Caco-2 (cell line): Measurements from ENCODE around the gene AGAP1. TPM values are rescaled to one million over a fixed set of nuclear protein-coding genes. Genes with fewer than 3 reads are reported as not detected.

Experiments used
- BruUV-seq: library from RNA; stranded (reverse); fragments of 400-500 nt; replicated peaks from 2 replicates; lab custom pipeline; 2021; lab: Mats Ljungman, UMichigan
- CTCF ChIA-PET: fragments of 300-600 bp; sonication (Branson Sonifier 250); formaldehyde crosslinking; loops from one replicate; lab custom pipeline; 2022; ENCODE audit warnings: antibody characterized with exemption; lab: Charles Lee
- POLR2A ChIA-PET: fragments of 300-600 bp; sonication (Branson Sonifier 250); formaldehyde crosslinking; loops from one replicate; lab custom pipeline; 2022; ENCODE audit warnings: antibody characterized with exemption; lab: Charles Lee
- DNase-seq, 2 experiments: peaks; one replicate each; pipeline versions ENCODE4 v3.0.0 to v3.0.0-alpha.2; 2020 to 2022
- H3K27me3 ChIP-seq: replicated peaks from 2 replicates; pipeline ENCODE4 v1.6.0; 2011; ENCODE audit warnings: low read length; ENCODE audit not compliant: control insufficient read depth, insufficient read depth
- H3K36me3 ChIP-seq: 2 replicates; pipeline ENCODE4 v1.5.1; 2011; ENCODE audit warnings: low read length; ENCODE audit not compliant: control insufficient read depth, insufficient read depth
- H3K4me1 ChIP-seq: fragments of 250-450 bp; sonication (Bioruptor Pico); 2 replicates; pipeline ENCODE4 v1.5.1; 2020; ENCODE audit warnings: mild to moderate bottlenecking
- H3K4me3 ChIP-seq: 2 replicates; pipeline ENCODE4 v1.5.1; 2011; ENCODE audit warnings: low read depth, mild to moderate bottlenecking, control low read depth, low read length
- H3K9me3 ChIP-seq: fragments of 250-450 bp; sonication (Bioruptor Pico); 2 replicates; pipeline ENCODE4 v1.5.1; 2020; ENCODE audit warnings: mild to moderate bottlenecking, moderate library complexity
- H3K27ac Mint-ChIP-seq: one replicate; pipeline ENCODE4 v1.8.0; 2022; ENCODE audit warnings: mixed read lengths; ENCODE audit not compliant: unreplicated experiment
- H3K27me3 Mint-ChIP-seq: one replicate; pipeline ENCODE4 v1.8.0; 2022; ENCODE audit warnings: mixed read lengths; ENCODE audit not compliant: insufficient read depth, unreplicated experiment
- H3K36me3 Mint-ChIP-seq: one replicate; pipeline ENCODE4 v1.8.0; 2022; ENCODE audit warnings: mild to moderate bottlenecking, mixed read lengths; ENCODE audit not compliant: insufficient read depth, unreplicated experiment
- H3K4me1 Mint-ChIP-seq: one replicate; pipeline ENCODE4 v1.8.0; 2022; ENCODE audit warnings: low read depth, mixed read lengths; ENCODE audit not compliant: unreplicated experiment
- H3K4me3 Mint-ChIP-seq: one replicate; pipeline ENCODE4 v1.8.0; 2022; ENCODE audit warnings: mild to moderate bottlenecking, moderate library complexity, mixed read lengths; ENCODE audit not compliant: unreplicated experiment
- H3K9me3 Mint-ChIP-seq: one replicate; pipeline ENCODE4 v1.8.0; 2022; ENCODE audit warnings: mixed read lengths; ENCODE audit not compliant: unreplicated experiment
- intact Hi-C: fragments of 100-400 bp; cut with micrococcal nuclease; formaldehyde crosslinking; loops from one replicate; pipeline ENCODE4 v1.10.0; 2022; ENCODE audit not compliant: unreplicated experiment
- total RNA-seq: library from RNA; stranded (reverse); gene quantifications from 2 replicates; pipeline ENCODE4 v1.2.3, GENCODE V29; 2022
- TF ChIP-seq, protein P1 (sequence below), 2 experiments: fragments of 200-600 bp in 1 of 2; IDR thresholded peaks; 1 replicate in 1 of 2; 2 replicates in 1 of 2; pipeline versions ENCODE4 v1.5.1 to v1.8.0; 2011 to 2022; ENCODE audit warnings: antibody characterized with exemption in 1 of 2, control low read depth in 1 of 2, inconsistent platforms in 1 of 2, low read depth in 1 of 2, low read length in 1 of 2, mild to moderate bottlenecking in 1 of 2, moderate library complexity in 1 of 2; ENCODE audit not compliant: insufficient read depth in 1 of 2, severe bottlenecking in 1 of 2, unreplicated experiment in 1 of 2

AGAP1 gene
- total RNA-seq, 1 experiment from 2014 or later, result 41.7 TPM

DNA sequence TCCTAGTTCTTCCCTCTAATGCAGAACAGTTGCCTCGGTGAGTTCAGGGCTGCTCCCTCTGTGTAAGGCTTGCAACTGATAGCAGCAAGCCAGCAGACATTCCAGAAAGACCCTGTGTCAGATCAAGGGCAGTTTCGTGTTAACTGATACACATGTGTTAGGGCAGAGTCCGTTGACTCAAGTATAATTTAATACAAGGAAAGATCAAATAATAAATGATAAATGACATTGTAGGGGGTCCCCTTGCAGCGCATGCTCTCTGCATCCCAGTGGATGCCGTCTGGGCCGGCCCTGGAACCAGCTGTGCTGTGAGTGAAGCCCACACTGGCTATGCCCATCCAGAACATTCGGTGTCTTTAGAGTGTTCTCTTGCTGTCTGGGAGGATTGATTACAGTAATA is 180.3 kb downstream of the AGAP1 start:
- no peaks in the 10 kb centered on the region for H3K27me3 ChIP-seq

DNA sequence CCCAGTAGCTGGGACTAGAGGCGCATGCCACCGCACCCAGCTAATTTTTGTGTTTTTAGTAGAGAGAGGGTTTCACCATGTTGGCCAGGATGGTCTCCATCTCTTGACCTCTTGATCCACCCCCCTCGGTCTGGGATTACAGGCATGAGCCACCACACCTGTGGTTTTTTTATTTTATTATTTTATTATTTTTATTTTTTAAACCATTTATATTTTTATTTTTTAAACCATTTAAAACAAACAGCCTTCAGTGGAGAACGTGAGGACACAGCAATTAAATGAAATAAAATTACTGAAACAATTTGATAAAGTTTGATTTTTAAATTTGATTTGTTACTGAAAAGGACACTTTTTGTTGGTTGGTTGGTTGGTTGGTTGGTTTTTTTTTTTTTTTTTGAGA is 181.0 kb downstream of the AGAP1 start:
- peaks cover 36% of the 10 kb centered on the region for H3K4me1 ChIP-seq
- no peaks in the 10 kb centered on the region for H3K27me3 Mint-ChIP-seq

More for the DNA sequence above, 180.3 kb downstream of the AGAP1 start:
- Mint-ChIP-seq H3K4me1 (peaks cover 23% of the 10 kb centered on the region), H3K36me3 (peaks cover 10% of the 10 kb centered on the region), H3K27me3 (no peaks in the 10 kb centered on the region), H3K9me3 (no peaks in the 10 kb centered on the region), H3K4me3 (no peak overlapping the region), H3K27ac (no peak overlapping the region)
- no peaks in the 10 kb centered on the region for H3K9me3 ChIP-seq
- ChIA-PET CTCF (interaction anchor here (0.6 kb wide), 1 partner anchor 106 kb away, joined by 3 read pairs; no protein-coding TSS in a partner anchor), POLR2A (no interaction called here)
- DNase-seq, result no peak
- TF ChIP-seq, protein P1, sequence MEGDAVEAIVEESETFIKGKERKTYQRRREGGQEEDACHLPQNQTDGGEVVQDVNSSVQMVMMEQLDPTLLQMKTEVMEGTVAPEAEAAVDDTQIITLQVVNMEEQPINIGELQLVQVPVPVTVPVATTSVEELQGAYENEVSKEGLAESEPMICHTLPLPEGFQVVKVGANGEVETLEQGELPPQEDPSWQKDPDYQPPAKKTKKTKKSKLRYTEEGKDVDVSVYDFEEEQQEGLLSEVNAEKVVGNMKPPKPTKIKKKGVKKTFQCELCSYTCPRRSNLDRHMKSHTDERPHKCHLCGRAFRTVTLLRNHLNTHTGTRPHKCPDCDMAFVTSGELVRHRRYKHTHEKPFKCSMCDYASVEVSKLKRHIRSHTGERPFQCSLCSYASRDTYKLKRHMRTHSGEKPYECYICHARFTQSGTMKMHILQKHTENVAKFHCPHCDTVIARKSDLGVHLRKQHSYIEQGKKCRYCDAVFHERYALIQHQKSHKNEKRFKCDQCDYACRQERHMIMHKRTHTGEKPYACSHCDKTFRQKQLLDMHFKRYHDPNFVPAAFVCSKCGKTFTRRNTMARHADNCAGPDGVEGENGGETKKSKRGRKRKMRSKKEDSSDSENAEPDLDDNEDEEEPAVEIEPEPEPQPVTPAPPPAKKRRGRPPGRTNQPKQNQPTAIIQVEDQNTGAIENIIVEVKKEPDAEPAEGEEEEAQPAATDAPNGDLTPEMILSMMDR (IDR thresholded peaks at IDR 0.05; ENCODE audit: insufficient read depth in 1 of 2, low read depth in 1 of 2, low read length in 1 of 2, severe bottlenecking in 1 of 2, unreplicated experiment in 1 of 2), result no peak
- no TSS peak for BruUV-seq
- no peak overlapping the region for H3K4me3 ChIP-seq
- no peaks in the 10 kb centered on the region for H3K36me3 ChIP-seq
- intact Hi-C loops, result no loop called here
- peaks cover 31% of the 10 kb centered on the region for H3K4me1 ChIP-seq

DNA sequence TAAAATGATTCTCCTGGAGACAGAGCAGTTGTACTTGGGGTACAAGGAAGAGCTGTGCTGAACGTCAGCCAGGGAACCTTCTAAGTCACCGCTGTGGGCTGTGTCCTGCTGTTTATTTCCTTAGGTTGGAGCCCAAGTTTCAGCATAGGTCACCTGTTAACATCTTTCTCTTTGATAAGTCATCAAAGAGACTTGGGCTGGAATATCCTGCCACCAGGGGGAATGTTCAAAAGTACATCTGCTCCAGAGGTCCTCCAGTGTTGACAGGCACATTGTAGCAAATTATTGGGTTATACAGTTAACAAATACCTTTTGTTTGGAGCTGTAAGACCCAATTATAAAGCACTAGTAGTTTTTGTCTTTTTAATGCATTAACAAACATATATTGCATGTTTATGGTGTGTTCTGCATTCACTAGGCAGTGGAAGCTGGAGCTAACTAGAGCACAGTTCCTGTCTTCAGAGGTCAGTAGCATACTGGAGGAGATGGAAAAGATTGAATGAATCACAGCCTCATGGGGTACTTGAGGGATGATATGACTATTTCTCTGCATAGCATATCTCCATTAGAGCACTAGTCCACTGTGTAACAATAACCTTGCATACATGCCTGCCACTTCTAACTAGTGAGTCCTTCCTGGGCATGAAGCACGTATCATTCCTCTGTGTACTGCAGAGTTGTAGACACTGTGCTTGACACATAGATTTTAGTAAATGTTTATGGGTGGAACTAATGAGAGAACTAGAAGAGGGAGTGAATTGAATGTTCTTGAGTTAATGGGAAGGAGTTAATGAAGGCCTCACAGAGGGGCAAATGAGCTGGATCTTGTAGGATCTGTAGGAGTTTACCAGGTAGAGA is 182.1 kb downstream of the AGAP1 start:
- BruUV-seq, result no TSS peak
- H3K9me3 Mint-ChIP-seq, result no peaks in the 10 kb centered on the region
- intact Hi-C loops, result loop anchor here (5.0 kb wide), 1 partner anchor 66 kb away; no protein-coding TSS in a partner anchor
- H3K9me3 ChIP-seq, result no peaks in the 10 kb centered on the region
- no peak overlapping the region for H3K4me3 Mint-ChIP-seq
- H3K4me3 ChIP-seq, result no peak overlapping the region
- peaks cover 10% of the 10 kb centered on the region for H3K36me3 Mint-ChIP-seq
- CTCF ChIA-PET, result interaction anchor here (1.0 kb wide), 1 partner anchor 65 kb away, joined by 3 read pairs; no protein-coding TSS in a partner anchor
- H3K4me1 Mint-ChIP-seq, result peaks cover 23% of the 10 kb centered on the region
- POLR2A ChIA-PET, result no interaction called here
- DNase-seq, result peak in 1 of 2 experiments; percentile 11
- H3K36me3 ChIP-seq, result no peaks in the 10 kb centered on the region
- H3K27ac Mint-ChIP-seq, result peak overlapping the region; percentile 89
- peaks cover 36% of the 10 kb centered on the region for H3K4me1 ChIP-seq
- no peaks in the 10 kb centered on the region for H3K27me3 Mint-ChIP-seq
- TF ChIP-seq, protein P1 (IDR thresholded peaks at IDR 0.05; ENCODE audit: insufficient read depth in 1 of 2, low read depth in 1 of 2, low read length in 1 of 2, severe bottlenecking in 1 of 2, unreplicated experiment in 1 of 2), result peak in 1 of 2 experiments; percentile 18
- H3K27me3 ChIP-seq, result no peaks in the 10 kb centered on the region

More for the DNA sequence above, 181.0 kb downstream of the AGAP1 start:
- H3K4me3 Mint-ChIP-seq, result no peak overlapping the region
- no peak overlapping the region for H3K4me3 ChIP-seq
- no TSS peak for BruUV-seq
- ChIA-PET POLR2A (no interaction called here), CTCF (no interaction called here)
- H3K36me3 ChIP-seq, result no peaks in the 10 kb centered on the region
- intact Hi-C loops, result loop anchor here (5.0 kb wide), 1 partner anchor 67 kb away; no protein-coding TSS in a partner anchor
- H3K9me3 Mint-ChIP-seq, result no peaks in the 10 kb centered on the region
- TF ChIP-seq, protein P1 (IDR thresholded peaks at IDR 0.05; ENCODE audit: insufficient read depth in 1 of 2, low read depth in 1 of 2, low read length in 1 of 2, severe bottlenecking in 1 of 2, unreplicated experiment in 1 of 2), result no peak
- no peaks in the 10 kb centered on the region for H3K9me3 ChIP-seq
- DNase-seq, result no peak
- no peaks in the 10 kb centered on the region for H3K27me3 ChIP-seq
- H3K36me3 Mint-ChIP-seq, result peaks cover 10% of the 10 kb centered on the region
- no peak overlapping the region for H3K27ac Mint-ChIP-seq
- H3K4me1 Mint-ChIP-seq, result peaks cover 23% of the 10 kb centered on the region
